Lower leg skin (tissue), 4 donors: ENCODE results near the gene PITPNM3. TPM values are rescaled to one million over a fixed set of nuclear protein-coding genes. Genes with fewer than 3 reads are reported as not detected.

Experiments used
- DNase-seq, 2 donors: peaks; one replicate each; pipeline ENCODE4 v3.0.0-alpha.2; 2019; ENCODE audit warnings: low spot score in 2 of 2
- H3K4me3 ChIP-seq: fragments of 200-600 bp; sonication (generic); 2 replicates; pipeline ENCODE4 v1.5.1; 2017; ENCODE audit warnings: mild to moderate bottlenecking, low read depth; ENCODE audit not compliant: poor library complexity, severe bottlenecking
- POLR2A ChIP-seq, 2 donors: fragments of 450-650 bp; IDR thresholded peaks; one replicate each; pipeline ENCODE4 v1.6.1; 2016 to 2017; ENCODE audit warnings: antibody characterized with exemption in 2 of 2, mild to moderate bottlenecking in 1 of 2, moderate library complexity in 1 of 2
- WGBS, 2 donors: methylation state at CpG; one replicate each; pipeline ENCODE4 v1.1.5; 2018; 5-methylcytosine and 5-hydroxymethylcytosine counted together
- intact Hi-C: fragments of 100-400 bp; cut with DNase I; formaldehyde crosslinking; loops from one replicate; pipeline ENCODE4 v1.15.0; 2023; ENCODE audit warnings: low total_unique reads
- total RNA-seq, 4 donors: library from RNA; depleted of rRNA; stranded (reverse); fragments of >200 nt; gene quantifications; one replicate each; pipeline ENCODE4 v1.1.0, GENCODE V29; 2016
- TF ChIP-seq, protein P1 (sequence below), 3 donors: fragments of 450-650 bp; IDR thresholded peaks; one replicate each; pipeline ENCODE4 v1.5.1; 2016; ENCODE audit warnings: antibody characterized with exemption in 3 of 3, mild to moderate bottlenecking in 3 of 3, moderate library complexity in 2 of 3

The PITPNM3 gene
- total RNA-seq, 4 donors from 2014 or later, result 11.9 to 19.5 (median 16.3) TPM

DNA sequence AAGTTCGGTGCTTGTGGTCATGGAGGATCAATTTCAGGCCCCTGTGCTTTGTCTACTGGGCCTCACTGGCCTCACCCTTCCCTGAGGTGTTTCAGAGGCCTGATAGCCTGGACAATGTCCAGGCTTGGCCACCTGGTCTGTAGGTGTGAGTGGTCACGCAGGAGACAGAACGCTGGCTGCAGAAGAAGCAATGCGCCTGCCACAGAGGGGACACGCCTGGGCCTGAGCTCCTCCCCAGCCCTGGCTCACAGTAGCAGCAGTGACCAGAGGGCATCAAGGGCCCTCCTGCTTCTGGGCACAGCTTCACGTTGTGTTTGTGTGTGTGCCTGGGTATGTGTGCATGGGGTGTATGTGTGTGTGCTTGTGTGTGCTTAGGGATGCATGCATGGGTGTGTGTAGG, 1.9 kb upstream of the PITPNM3 start:
- H3K4me3 ChIP-seq, result no peak overlapping the region
- 70 to 81% methylated on average over 5 to 6 of the region's 6 CpGs for WGBS, 2 donors
- DNase-seq, result no peak
- TF ChIP-seq POLR2A (IDR thresholded peaks at IDR 0.05), result no peak
- TF ChIP-seq, protein P1, sequence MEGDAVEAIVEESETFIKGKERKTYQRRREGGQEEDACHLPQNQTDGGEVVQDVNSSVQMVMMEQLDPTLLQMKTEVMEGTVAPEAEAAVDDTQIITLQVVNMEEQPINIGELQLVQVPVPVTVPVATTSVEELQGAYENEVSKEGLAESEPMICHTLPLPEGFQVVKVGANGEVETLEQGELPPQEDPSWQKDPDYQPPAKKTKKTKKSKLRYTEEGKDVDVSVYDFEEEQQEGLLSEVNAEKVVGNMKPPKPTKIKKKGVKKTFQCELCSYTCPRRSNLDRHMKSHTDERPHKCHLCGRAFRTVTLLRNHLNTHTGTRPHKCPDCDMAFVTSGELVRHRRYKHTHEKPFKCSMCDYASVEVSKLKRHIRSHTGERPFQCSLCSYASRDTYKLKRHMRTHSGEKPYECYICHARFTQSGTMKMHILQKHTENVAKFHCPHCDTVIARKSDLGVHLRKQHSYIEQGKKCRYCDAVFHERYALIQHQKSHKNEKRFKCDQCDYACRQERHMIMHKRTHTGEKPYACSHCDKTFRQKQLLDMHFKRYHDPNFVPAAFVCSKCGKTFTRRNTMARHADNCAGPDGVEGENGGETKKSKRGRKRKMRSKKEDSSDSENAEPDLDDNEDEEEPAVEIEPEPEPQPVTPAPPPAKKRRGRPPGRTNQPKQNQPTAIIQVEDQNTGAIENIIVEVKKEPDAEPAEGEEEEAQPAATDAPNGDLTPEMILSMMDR (IDR thresholded peaks at IDR 0.05), result no peak
- intact Hi-C loops, result no loop called here

GRCh38 chr17:6557040-6557438, 684 bp upstream of the PITPNM3 start:
- TF ChIP-seq, protein P1 (IDR thresholded peaks at IDR 0.05), result no peak
- no peak for TF ChIP-seq POLR2A (IDR thresholded peaks at IDR 0.05)
- H3K4me3 ChIP-seq, result no peak overlapping the region
- WGBS, 2 donors, result 46 to 57% methylated on average over 9 of the region's 9 CpGs
- intact Hi-C loops, result no loop called here
- DNase-seq, result no peak

DNA sequence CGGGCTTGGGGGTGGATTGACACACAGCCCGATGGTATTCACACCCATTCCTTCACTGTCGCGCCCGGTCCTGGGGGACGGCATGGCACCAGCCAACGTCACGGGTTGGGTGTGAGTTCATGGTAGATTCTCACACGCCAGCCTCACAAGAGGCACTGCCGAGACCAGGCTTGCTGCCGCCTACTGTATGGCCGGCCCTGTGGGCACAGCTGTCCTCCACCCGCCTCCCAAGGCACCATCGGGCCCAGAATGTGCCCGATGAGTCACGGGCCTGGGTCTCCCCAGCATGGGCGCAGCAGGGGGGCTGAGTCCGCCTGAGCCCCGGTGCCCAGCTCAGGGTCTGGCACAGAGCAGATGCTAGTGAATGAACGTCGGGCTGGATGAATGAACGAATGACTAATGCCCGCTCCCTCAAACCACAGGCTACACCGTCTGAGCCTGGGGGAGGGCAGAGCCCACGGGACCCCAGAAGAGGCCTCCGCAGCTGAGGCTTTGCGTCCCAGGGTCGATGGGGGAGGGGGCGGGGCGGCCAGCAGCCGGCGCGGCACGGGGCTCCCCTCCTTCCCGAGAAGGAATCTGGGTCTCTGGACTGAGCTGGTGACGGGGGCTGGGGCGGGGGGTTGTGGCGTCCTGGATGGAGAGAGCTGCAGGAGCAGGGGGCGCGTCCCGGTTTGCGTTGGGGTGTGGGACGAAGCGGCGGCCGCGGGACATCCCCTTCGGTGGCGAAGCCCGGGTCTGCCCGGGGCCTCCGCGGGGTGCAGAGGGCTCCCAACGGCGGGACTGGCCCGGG, 829 bp downstream of the PITPNM3 start:
- 2% methylated on average over 36 to 48 of the region's 56 CpGs for WGBS, 2 donors
- TF ChIP-seq, protein P1 (IDR thresholded peaks at IDR 0.05), result no peak
- no peak for TF ChIP-seq POLR2A (IDR thresholded peaks at IDR 0.05)
- intact Hi-C loops, result no loop called here
- DNase-seq, result no peak
- peak overlapping the region; percentile 18 for H3K4me3 ChIP-seq

DNA sequence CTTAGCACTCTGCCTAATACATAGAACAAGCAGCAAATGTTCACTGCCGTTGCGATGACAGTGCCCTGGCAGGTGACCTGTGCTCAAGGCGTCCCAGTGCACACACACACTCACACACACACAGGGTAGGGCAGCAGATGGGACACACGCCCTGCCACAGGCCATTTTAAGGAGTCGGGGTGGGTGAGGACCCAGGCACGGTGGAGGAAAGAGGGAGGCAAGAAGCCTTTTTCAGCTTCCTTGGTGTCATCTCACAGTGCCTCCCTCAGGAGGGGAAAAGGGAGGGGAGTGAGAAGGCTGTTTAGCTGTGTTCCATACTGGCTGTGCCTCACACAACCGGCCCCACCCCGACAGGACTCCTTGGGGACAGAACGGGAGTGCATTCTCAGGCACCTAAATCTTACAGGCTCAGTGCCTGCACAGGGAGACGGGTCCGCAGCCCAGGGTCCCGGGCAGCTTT, 1.5 kb downstream of the PITPNM3 start:
- no peak for DNase-seq
- TF ChIP-seq POLR2A (IDR thresholded peaks at IDR 0.05), result no peak
- TF ChIP-seq, protein P1 (IDR thresholded peaks at IDR 0.05), result no peak
- 18 to 19% methylated on average over 12 of the region's 12 CpGs for WGBS, 2 donors
- no peak overlapping the region for H3K4me3 ChIP-seq
- intact Hi-C loops, result no loop called here

DNA sequence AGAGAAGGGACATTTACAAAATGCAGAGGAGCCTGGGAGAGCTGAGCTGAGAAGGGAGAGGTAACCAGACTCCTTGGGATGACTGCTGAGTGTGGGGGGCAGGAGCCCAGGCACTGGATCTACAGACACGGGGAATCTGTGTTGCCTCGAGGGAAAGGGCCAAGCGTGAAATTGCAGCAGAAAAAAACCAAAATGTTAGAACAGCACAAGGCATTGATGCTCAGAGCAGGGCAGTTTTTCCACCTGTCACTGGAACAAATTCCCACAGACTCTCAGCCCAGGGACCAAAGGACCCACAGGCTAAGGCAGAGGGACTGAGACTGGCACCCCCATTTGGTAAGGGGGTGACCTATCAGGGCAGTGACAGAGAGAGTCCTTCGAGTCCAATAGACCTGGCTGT, 2.0 kb downstream of the PITPNM3 start:
- intact Hi-C loops, result no loop called here
- no peak for DNase-seq
- WGBS, 2 donors, result 38 to 65% methylated on average over 4 of the region's 4 CpGs
- TF ChIP-seq POLR2A (IDR thresholded peaks at IDR 0.05), result no peak
- TF ChIP-seq, protein P1 (IDR thresholded peaks at IDR 0.05), result no peak
- no peak overlapping the region for H3K4me3 ChIP-seq
